NCI-H1930 (cell line): ENCODE data around the gene CBLL1.

Experiments used
- DNase-seq, 2 experiments: peaks; one replicate each; lab custom pipeline; 2025; lab: John Stamatoyannopoulos, UW

The CBLL1 gene

GRCh38 chr7:107744345-107744750, 406 bp downstream of the CBLL1 start:
- DNase-seq = peak in 1 of 2 experiments; percentile 50

GRCh38 chr7:107746006-107746405, 2.1 kb downstream of the CBLL1 start:
- DNase-seq = no peak

- no peak for DNase-seq
These were observed 7.2 kb downstream of the CBLL1 start for GRCh38 chr7:107751113-107751512.

- no peak for DNase-seq
These were observed 10.7 kb downstream of the CBLL1 start for GRCh38 chr7:107754642-107755041.

- no peak for DNase-seq
These were observed 14.7 kb downstream of the CBLL1 start for GRCh38 chr7:107758667-107759066.

- DNase-seq = no peak
These were observed 23.4 kb downstream of the CBLL1 start for GRCh38 chr7:107767391-107767790.

- no peak for DNase-seq
These were observed 24.3 kb downstream of the CBLL1 start for GRCh38 chr7:107768263-107768662.

GRCh38 chr7:107773027-107773426, 29.1 kb downstream of the CBLL1 start:
- no peak for DNase-seq

GRCh38 chr7:107777702-107778101, 33.8 kb downstream of the CBLL1 start:
- no peak for DNase-seq

GRCh38 chr7:107778283-107778682, 34.3 kb downstream of the CBLL1 start:
- DNase-seq = no peak

- no peak for DNase-seq
These were observed 35.7 kb downstream of the CBLL1 start for GRCh38 chr7:107779647-107780099.

GRCh38 chr7:107782374-107782773, 38.4 kb downstream of the CBLL1 start:
- DNase-seq = no peak

- no peak for DNase-seq
These were observed 39.7 kb downstream of the CBLL1 start for GRCh38 chr7:107783648-107784047.

- no peak for DNase-seq
These were observed 41.2 kb downstream of the CBLL1 start for GRCh38 chr7:107785170-107785569.

- DNase-seq = no peak
These were observed 42.0 kb downstream of the CBLL1 start for GRCh38 chr7:107785926-107786325.

GRCh38 chr7:107788216-107788615, 44.3 kb downstream of the CBLL1 start:
- DNase-seq = no peak

GRCh38 chr7:107788662-107789061, 44.7 kb downstream of the CBLL1 start:
- DNase-seq = no peak

- no peak for DNase-seq
These were observed 45.7 kb downstream of the CBLL1 start for GRCh38 chr7:107789647-107790046.

- no peak for DNase-seq
These were observed 48.4 kb downstream of the CBLL1 start for GRCh38 chr7:107792364-107792763.

GRCh38 chr7:107799647-107800264, 55.8 kb downstream of the CBLL1 start:
- no peak for DNase-seq

- DNase-seq = no peak
These were observed 59.2 kb downstream of the CBLL1 start, which contains the start of gene SLC26A3 for GRCh38 chr7:107803009-107803610. Gene SLC26A3, minus strand, starts transcription at chr7:107803223. Its CDS starts 8,714 bp downstream, at chr7:107794509.

- no peak for DNase-seq
These were observed 65.2 kb downstream of the CBLL1 start for GRCh38 chr7:107809179-107809578.

- DNase-seq = no peak
These were observed 66.7 kb downstream of the CBLL1 start for GRCh38 chr7:107810626-107811025.
